Activated naive CD4-positive, alpha-beta T cell treated with anti-CD3 and anti-CD28 coated beads, Interleukin-2, amount 50 U/mL, for 16 hours (primary cell): ENCODE data around the gene CCS.
A peak's percentile ranks its signal among the peaks of the same experiment; 100 is the strongest.
"Not testable (repeated sequence)": the region's sequence is repeated elsewhere in the genome, so short reads cannot be mapped to it uniquely, and the experiment has no call there.

ENCODE experiments used
- DNase-seq: peaks from one replicate; pipeline ENCODE4 v3.0.0-alpha.2; 2020

Gene CCS

DNA sequence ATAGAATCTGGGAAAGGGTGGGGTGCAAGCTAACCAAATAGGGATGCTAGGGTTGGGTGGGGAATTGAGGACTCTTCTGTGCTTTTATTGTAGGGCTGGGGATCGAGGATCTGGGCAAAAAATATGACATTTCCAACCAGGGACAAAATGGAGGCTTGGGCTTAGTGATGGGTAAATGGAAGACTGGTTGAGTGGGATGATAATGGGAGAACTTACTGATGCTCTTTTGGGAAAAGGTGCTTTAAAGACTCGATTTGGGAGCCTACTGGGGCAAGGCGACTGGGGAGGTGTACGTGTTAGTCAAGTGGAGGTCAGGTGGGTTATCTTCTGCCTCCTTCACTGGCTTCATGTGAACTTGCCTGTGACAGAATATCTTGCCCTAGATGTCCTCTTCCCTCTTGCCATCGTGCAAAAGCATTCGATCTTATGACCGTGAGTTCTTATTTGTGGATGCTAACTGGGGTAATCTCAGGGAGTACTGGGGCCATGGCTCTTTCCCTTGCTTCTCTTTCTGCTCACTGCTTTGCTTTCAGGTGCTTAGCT is 35.1 kb downstream of the CCS start:
- DNase-seq, result no peak

GRCh38 chr11:66629356-66629755 is 36.4 kb downstream of the CCS start:
- no peak for DNase-seq

DNA sequence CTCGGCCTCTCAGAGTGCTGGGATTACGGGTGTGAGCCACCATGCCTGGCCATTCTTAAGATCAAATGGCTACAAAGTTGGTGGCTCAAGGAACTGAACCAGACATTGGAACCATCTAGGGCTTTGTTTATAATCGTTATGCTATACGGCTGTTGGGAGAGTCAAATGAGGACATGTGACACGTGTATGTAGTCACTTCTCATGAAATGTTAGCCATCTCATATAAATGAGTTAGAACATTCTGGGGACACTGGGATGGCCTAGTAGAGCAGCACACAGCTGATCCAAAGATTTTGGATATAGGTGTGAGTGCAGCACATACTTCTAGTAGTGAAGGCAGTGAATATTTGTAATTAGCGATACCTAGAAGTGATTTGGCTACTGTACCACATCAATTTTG is 38.9 kb downstream of the CCS start:
- DNase-seq, result no peak

- no peak for DNase-seq
Measured at GRCh38 chr11:66632952-66633351, 40.0 kb downstream of the CCS start.

DNA sequence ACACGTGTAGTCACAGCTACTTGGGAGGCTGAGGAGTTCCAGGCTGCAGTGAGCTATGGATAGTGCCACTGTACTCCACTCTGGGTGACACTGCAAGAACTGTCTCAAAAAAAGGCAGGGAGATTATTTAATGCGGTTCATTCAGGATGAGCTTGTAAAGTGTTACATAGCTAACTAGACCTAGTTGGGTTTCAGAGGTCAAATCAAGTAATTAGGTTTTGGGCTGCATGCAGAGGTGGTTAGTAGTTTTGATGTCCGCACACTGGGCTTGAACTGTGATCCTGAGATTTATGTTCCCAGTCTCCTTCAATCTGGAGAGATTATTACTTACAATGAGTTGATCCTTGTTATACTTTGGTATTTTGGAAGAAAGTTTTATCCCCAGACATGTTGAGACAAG is 43.4 kb downstream of the CCS start:
- no peak for DNase-seq

- no peak for DNase-seq
Measured at GRCh38 chr11:66637557-66638176, 44.7 kb downstream of the CCS start.

DNA sequence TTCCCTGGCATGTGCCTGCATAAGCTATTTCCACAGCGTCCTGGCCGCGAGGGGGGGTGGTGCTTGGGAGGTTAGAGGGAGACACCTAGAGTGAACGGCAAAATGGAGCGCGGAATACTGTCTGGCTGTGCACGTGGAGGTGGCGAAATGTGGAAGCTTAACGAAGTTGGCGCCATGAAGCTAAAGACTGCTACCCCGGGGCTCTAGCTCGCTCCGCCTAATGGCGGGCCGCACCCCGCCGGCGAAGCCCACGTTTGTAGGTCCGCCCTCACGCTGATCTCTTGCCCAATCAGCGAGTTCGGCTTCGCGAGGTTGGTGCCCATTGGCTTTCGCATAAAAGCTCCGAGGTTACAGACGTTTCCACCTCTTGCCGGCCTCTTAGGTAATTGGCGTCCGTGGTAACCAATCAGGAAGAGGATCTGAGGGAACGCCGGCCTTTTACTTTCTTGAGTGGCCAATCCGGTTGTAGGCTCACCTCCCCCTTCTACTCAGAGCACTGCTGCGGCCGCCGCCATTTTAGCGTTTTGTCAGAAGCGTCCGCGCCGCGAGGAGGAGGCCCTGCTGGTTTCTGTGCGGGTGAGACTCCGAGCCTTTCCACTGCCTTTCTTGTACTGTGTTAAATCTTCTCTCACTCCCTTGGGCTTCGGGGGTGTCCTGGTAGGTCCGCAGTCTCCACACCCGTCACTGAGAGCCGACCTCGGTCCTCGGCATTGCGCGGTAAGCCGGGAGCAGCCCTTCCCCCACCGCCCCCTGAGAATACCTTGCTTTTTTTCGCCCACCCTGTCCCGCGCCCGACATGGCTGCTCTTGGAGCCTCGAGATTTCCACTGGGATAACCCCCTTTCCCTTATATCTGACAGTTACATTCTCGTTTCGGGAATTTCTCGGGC is 45.4 kb downstream of the CCS start, which contains the start of gene RBM4:
Gene RBM4 (plus strand): TSS at position 527 of the 889 bp plus-strand sequence. CDS start 1,009 bp downstream, outside the sequence.
- DNase-seq, result peak; percentile 94

- no peak for DNase-seq
Measured at GRCh38 chr11:66639066-66639813, 46.3 kb downstream of the CCS start.

DNA sequence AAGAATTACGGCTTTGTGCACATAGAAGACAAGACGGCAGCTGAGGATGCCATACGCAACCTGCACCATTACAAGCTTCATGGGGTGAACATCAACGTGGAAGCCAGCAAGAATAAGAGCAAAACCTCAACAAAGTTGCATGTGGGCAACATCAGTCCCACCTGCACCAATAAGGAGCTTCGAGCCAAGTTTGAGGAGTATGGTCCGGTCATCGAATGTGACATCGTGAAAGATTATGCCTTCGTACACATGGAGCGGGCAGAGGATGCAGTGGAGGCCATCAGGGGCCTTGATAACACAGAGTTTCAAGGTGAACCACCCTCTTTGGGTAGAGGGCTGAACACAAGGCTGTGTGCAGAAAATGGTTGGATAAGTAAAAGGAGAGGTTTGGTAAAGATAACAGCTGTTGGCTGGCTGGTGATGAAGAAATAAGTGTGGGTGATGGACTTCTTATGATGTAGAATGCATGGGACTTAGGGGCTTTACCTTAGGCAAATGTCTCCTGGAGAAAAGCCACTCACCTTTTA is 46.9 kb downstream of the CCS start:
- not testable (repeated sequence) for DNase-seq

DNA sequence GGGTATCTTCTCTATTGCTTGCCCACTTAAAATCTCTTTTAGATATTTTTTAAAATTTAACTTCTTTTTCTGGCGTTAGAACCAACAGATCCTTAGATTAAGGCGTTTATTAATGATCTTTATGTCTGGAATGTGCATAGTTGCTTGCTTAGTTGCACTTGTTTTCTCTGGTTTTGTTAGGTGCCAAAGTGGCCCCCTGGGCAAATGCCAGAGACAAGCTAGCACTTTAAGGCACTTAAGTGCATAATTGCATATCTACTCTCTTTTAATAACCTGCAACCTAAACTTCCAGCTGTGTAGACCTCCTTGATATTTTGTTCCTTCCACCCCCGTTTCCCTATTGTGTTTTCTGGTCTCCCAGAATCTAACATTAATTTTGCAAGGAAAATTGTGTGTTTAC is 48.8 kb downstream of the CCS start:
- DNase-seq, result no peak

- no peak for DNase-seq
Measured at GRCh38 chr11:66643745-66644437, 50.9 kb downstream of the CCS start.

- no peak for DNase-seq
Measured at GRCh38 chr11:66646828-66647227, 53.8 kb downstream of the CCS start.

DNA sequence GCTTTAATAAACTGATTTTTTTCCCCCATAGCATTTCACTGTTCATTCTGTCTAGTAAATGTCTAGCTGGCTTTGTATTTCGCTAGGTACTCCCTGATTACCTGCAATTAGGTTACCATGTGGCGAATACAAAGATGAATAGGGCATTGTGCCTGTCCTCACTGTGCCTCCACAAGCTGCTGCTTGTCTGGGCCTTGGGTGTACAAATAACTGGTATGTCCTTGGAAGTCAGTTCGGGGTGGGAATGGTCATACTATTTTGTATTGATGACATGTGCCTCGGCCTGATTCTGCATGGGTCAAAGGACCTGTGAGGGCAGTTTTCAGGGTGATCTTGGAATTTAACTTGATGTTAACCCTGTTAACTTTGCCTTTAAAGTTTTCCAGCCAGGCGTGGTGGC is 56.9 kb downstream of the CCS start:
- no peak for DNase-seq

DNA sequence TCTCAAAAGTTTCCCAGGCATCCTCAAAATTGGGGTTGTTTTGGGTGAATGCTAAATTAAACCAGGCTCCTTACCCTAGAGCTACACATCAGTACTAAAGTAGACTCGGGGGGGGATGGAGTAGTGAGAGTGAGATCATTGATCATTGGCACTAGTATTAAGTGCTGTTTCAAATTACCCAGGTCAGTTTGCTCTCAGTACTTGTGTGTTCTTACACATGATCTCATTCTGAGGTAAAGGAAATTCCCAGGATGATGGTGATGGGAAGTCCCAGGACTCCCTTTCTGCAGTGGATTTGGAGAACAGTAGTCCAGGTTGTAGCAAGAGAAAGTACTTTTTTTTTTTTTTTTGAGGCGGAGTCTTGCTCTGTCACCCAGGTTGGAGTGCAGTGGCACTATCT is 58.0 kb downstream of the CCS start:
- no peak for DNase-seq

DNA sequence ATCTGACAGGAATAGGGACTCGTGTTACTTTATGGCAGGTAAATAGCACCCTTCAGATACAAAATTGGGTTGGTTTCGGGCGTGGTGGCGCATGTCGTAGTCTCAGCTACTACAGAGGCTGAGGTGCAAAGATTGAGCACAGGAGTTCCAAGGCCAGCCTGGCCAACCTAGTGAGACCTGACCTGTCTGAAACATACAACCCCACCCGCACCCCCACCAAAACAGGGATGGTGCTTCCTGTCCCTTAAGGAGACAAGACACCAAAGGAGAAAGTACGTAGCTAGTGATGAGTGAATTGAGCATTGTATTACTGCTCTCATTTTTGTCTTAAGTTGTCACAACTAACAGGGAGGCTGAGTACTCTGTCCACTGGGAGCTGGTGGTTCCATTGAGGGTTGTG is 59.7 kb downstream of the CCS start:
- DNase-seq, result no peak

GRCh38 chr11:66653123-66653522 is 60.1 kb downstream of the CCS start:
- no peak for DNase-seq
